ENCODE results near the gene XRCC6. TPM values are rescaled to one million over a fixed set of nuclear protein-coding genes. Genes with fewer than 3 reads are reported as not detected.

The XRCC6 gene
- total and polyA plus RNA-seq, 2 of the 13 experiments (the other 11 are each of a cell fraction or from before 2014, with no cell fraction given): 124 to 625 TPM

- TF ChIP-seq ZNF878 (CRISPR knock-in tag; IDR thresholded peaks at IDR 0.05): no peak
- no peak for TF ChIP-seq DRAP1 (CRISPR knock-in tag; IDR thresholded peaks at IDR 0.05)
- TF ChIP-seq TFAP4 (IDR thresholded peaks at IDR 0.05; ENCODE audit: borderline replicate concordance, low read depth): no peak
- no peak for TF ChIP-seq FIP1L1 (IDR thresholded peaks at IDR 0.05; ENCODE audit: borderline replicate concordance, insufficient read depth, low read depth, low read length)
- TF ChIP-seq SPEN (CRISPR knock-in tag; IDR thresholded peaks at IDR 0.05; ENCODE audit: low read depth): no peak
- TF ChIP-seq SRSF9 (IDR thresholded peaks at IDR 0.05; ENCODE audit: borderline replicate concordance, insufficient read depth, low read depth, low read length, poor library complexity, severe bottlenecking): no peak
- TF ChIP-seq HOXA9 (CRISPR knock-in tag; IDR thresholded peaks at IDR 0.05; ENCODE audit: borderline replicate concordance): 0 out of 2 replicates have a peak, but pooled peaks have one; percentile 13
- no peak for TF ChIP-seq SIX1 (CRISPR knock-in tag; IDR thresholded peaks at IDR 0.05; ENCODE audit: borderline replicate concordance)
- peak; percentile 76; the same call in 1 of the 2 replicates for TF ChIP-seq NR1H2 (CRISPR knock-in tag; IDR thresholded peaks at IDR 0.05; ENCODE audit: borderline replicate concordance, low read depth)
- TF ChIP-seq ZNF383 (CRISPR knock-in tag; IDR thresholded peaks at IDR 0.05; ENCODE audit: borderline replicate concordance): no peak
- no peak for TF ChIP-seq DDIT3 (CRISPR knock-in tag; IDR thresholded peaks at IDR 0.05)
- TF ChIP-seq HMGA1 (CRISPR knock-in tag; conservative IDR thresholded peaks at IDR 0.05): no peak
- TF ChIP-seq ZNF766 (CRISPR knock-in tag; IDR thresholded peaks at IDR 0.05; ENCODE audit: borderline replicate concordance): 0 out of 2 replicates have a peak, but pooled peaks have one; percentile 2
- 0 out of 2 replicates have a peak, but pooled peaks have one; percentile 44 for TF ChIP-seq KLF6 (CRISPR knock-in tag; IDR thresholded peaks at IDR 0.05)
Observed at GRCh38 chr22:41620589-41621098, 451 bp upstream of the XRCC6 start, which contains the start of gene DESI1 (continued).
